H9 (cell line): ENCODE results near the gene GLCCI1. TPM values are rescaled to one million over a fixed set of nuclear protein-coding genes. Genes with fewer than 3 reads are reported as not detected.
A peak's percentile ranks its signal among the peaks of the same experiment; 100 is the strongest.

ENCODE experiments used
- DNase-seq: peaks from one replicate; pipeline ENCODE4 v3.0.0-alpha.2; 2017
- H2AFZ ChIP-seq: one replicate; pipeline ENCODE4 v1.6.1; 2013; ENCODE audit warnings: mild to moderate bottlenecking, low read length, control low read depth, moderate library complexity
- H2AK5ac ChIP-seq: 2 replicates; pipeline ENCODE4 v1.6.1; 2013; ENCODE audit warnings: low read length, control low read depth, mixed read lengths; ENCODE audit not compliant: insufficient read length
- H2BK120ac ChIP-seq: one replicate; pipeline ENCODE4 v1.6.1; 2013; ENCODE audit warnings: low read depth, mild to moderate bottlenecking, low read length, control low read depth, inconsistent platforms; ENCODE audit not compliant: poor library complexity, severe bottlenecking
- H2BK12ac ChIP-seq: 2 replicates; pipeline ENCODE4 v1.6.1; 2013; ENCODE audit warnings: low read length, control low read depth, mixed read lengths, low read depth; ENCODE audit not compliant: insufficient read length
- H2BK15ac ChIP-seq: 2 replicates; pipeline ENCODE4 v1.6.1; 2013; ENCODE audit warnings: low read depth, low read length, control low read depth
- H2BK20ac ChIP-seq: one replicate; pipeline ENCODE4 v1.6.1; 2013; ENCODE audit warnings: low read depth, mild to moderate bottlenecking, low read length, control low read depth, inconsistent platforms; ENCODE audit not compliant: poor library complexity, severe bottlenecking
- H2BK5ac ChIP-seq: 2 replicates; pipeline ENCODE4 v1.6.1; 2013; ENCODE audit warnings: low read length, control low read depth, mixed read lengths; ENCODE audit not compliant: insufficient read length
- H3K14ac ChIP-seq: 2 replicates; pipeline ENCODE4 v1.6.1; 2013; ENCODE audit warnings: low read length, control low read depth; ENCODE audit not compliant: insufficient read depth
- H3K18ac ChIP-seq: 2 replicates; pipeline ENCODE4 v1.6.1; 2013; ENCODE audit warnings: low read depth, mild to moderate bottlenecking, mixed read lengths, low read length, control low read depth; ENCODE audit not compliant: insufficient read length
- H3K23ac ChIP-seq: 2 replicates; pipeline ENCODE4 v1.6.1; 2013; ENCODE audit warnings: low read length, control low read depth, mixed read lengths, low read depth; ENCODE audit not compliant: insufficient read length
- H3K23me2 ChIP-seq: 2 replicates; pipeline ENCODE4 v1.6.1; 2013; ENCODE audit warnings: low read depth, mild to moderate bottlenecking, mixed read lengths, low read length, control low read depth; ENCODE audit not compliant: insufficient read length, poor library complexity, severe bottlenecking
- H3K27ac ChIP-seq: 2 replicates; pipeline ENCODE4 v1.5.1; 2013; ENCODE audit warnings: low read length, control low read depth, mixed read lengths, low read depth; ENCODE audit not compliant: insufficient read length
- H3K27me3 ChIP-seq: 2 replicates; pipeline ENCODE4 v1.6.1; 2013; ENCODE audit warnings: low read length, control low read depth, inconsistent platforms; ENCODE audit not compliant: insufficient read depth
- H3K4ac ChIP-seq: 2 replicates; pipeline ENCODE4 v1.6.1; 2013; ENCODE audit warnings: low read depth, mild to moderate bottlenecking, control low read depth, inconsistent platforms, low read length, moderate library complexity
- H3K4me1 ChIP-seq: 2 replicates; pipeline ENCODE4 v1.6.1; 2013; ENCODE audit warnings: low read length, control low read depth, inconsistent platforms; ENCODE audit not compliant: insufficient read depth
- H3K4me2 ChIP-seq: 2 replicates; pipeline ENCODE4 v1.6.1; 2013; ENCODE audit warnings: low read length, control low read depth, mixed read lengths; ENCODE audit not compliant: insufficient read length, insufficient read depth
- H3K56ac ChIP-seq: 2 replicates; pipeline ENCODE4 v1.6.1; 2013; ENCODE audit warnings: low read depth, mild to moderate bottlenecking, mixed read lengths, low read length, control low read depth; ENCODE audit not compliant: insufficient read length
- H3K79me1 ChIP-seq: 2 replicates; pipeline ENCODE4 v1.6.1; 2013; ENCODE audit warnings: low read depth, mild to moderate bottlenecking, moderate library complexity, low read length, control low read depth, inconsistent platforms; ENCODE audit not compliant: insufficient read depth, poor library complexity, severe bottlenecking
- H3K79me2 ChIP-seq: 2 replicates; pipeline ENCODE4 v1.6.1; 2013; ENCODE audit warnings: low read length, control low read depth, inconsistent platforms; ENCODE audit not compliant: insufficient read depth
- H3K9ac ChIP-seq: 2 replicates; pipeline ENCODE4 v1.6.1; 2013; ENCODE audit warnings: low read length, control low read depth, mixed read lengths; ENCODE audit not compliant: insufficient read length; ENCODE audit errors: extremely low read depth
- H3K9me3 ChIP-seq: one replicate; pipeline ENCODE4 v1.6.1; 2013; ENCODE audit warnings: low read depth, low read length, inconsistent platforms; ENCODE audit not compliant: control insufficient read depth
- H3T11ph ChIP-seq: one replicate; pipeline ENCODE4 v1.6.1; 2013; ENCODE audit warnings: mild to moderate bottlenecking, low read length, control low read depth, inconsistent platforms
- H4K20me1 ChIP-seq: one replicate; pipeline ENCODE4 v1.6.1; 2013; ENCODE audit not compliant: control insufficient read depth, insufficient read length, insufficient read depth
- H4K5ac ChIP-seq: 2 replicates; pipeline ENCODE4 v1.6.1; 2013; ENCODE audit warnings: low read depth, mild to moderate bottlenecking, mixed read lengths, low read length, control low read depth; ENCODE audit not compliant: insufficient read length
- H4K8ac ChIP-seq: replicated peaks from 2 replicates; pipeline ENCODE4 v1.6.1; 2013; ENCODE audit warnings: low read length, control low read depth, mixed read lengths, low read depth; ENCODE audit not compliant: insufficient read length
- H4K91ac ChIP-seq: 2 replicates; pipeline ENCODE4 v1.6.1; 2013; ENCODE audit warnings: low read depth, mild to moderate bottlenecking, moderate library complexity, mixed read lengths, low read length, control low read depth; ENCODE audit not compliant: insufficient read length
- H3K27ac Mint-ChIP-seq, 3 experiments: 2 replicates in 2 of 3; 3 replicates in 1 of 3; pipeline ENCODE4 v1.8.0; 2020 to 2021; ENCODE audit warnings: mixed read lengths in 3 of 3, mild to moderate bottlenecking in 1 of 3, moderate library complexity in 1 of 3
- H3K27me3 Mint-ChIP-seq: 2 replicates; pipeline ENCODE4 v1.8.0; 2021; ENCODE audit warnings: low read depth, mild to moderate bottlenecking, moderate library complexity, mixed read lengths
- H3K36me3 Mint-ChIP-seq, 3 experiments: 2 replicates in 2 of 3; 3 replicates in 1 of 3; pipeline ENCODE4 v1.8.0; 2020 to 2021; ENCODE audit warnings: low read depth in 3 of 3, mixed read lengths in 3 of 3; ENCODE audit not compliant: insufficient read depth in 1 of 3
- H3K4me1 Mint-ChIP-seq, 2 experiments: 2 replicates each; pipeline ENCODE4 v1.8.0; 2020; ENCODE audit warnings: mixed read lengths in 2 of 2
- H3K4me3 Mint-ChIP-seq, 2 experiments: 2 replicates in 1 of 2; 3 replicates in 1 of 2; pipeline ENCODE4 v1.8.0; 2020 to 2021; ENCODE audit warnings: mild to moderate bottlenecking in 2 of 2, mixed read lengths in 2 of 2, moderate library complexity in 1 of 2
- H3K9me3 Mint-ChIP-seq, 2 experiments: 2 replicates in 1 of 2; 3 replicates in 1 of 2; pipeline ENCODE4 v1.8.0; 2020; ENCODE audit warnings: mild to moderate bottlenecking in 2 of 2, mixed read lengths in 2 of 2, moderate library complexity in 1 of 2
- WGBS: extraction: QIAGEN DNeasy Blood & Tissue Kit; methylation state at CpG from one replicate; pipeline ENCODE4 v1.1.7; 2013; ENCODE audit warnings: missing lambda C conversion rate, low lambda C conversion rate, mixed read lengths; ENCODE audit not compliant: insufficient read length; ENCODE audit errors: extremely low coverage; 5-methylcytosine and 5-hydroxymethylcytosine counted together
- total RNA-seq: library from RNA; stranded (reverse); gene quantifications from 2 replicates; pipeline ENCODE4 v1.2.1, GENCODE V29; 2021
- TF ChIP-seq, protein P1 (sequence below): fragments of 200-600 bp; sonication (generic); conservative IDR thresholded peaks from 3 replicates; pipeline ENCODE4 v1.8.0; 2021; ENCODE audit warnings: antibody characterized with exemption, mild to moderate bottlenecking

Gene GLCCI1
- total RNA-seq, 1 experiment from 2014 or later: 19.1 TPM

DNA sequence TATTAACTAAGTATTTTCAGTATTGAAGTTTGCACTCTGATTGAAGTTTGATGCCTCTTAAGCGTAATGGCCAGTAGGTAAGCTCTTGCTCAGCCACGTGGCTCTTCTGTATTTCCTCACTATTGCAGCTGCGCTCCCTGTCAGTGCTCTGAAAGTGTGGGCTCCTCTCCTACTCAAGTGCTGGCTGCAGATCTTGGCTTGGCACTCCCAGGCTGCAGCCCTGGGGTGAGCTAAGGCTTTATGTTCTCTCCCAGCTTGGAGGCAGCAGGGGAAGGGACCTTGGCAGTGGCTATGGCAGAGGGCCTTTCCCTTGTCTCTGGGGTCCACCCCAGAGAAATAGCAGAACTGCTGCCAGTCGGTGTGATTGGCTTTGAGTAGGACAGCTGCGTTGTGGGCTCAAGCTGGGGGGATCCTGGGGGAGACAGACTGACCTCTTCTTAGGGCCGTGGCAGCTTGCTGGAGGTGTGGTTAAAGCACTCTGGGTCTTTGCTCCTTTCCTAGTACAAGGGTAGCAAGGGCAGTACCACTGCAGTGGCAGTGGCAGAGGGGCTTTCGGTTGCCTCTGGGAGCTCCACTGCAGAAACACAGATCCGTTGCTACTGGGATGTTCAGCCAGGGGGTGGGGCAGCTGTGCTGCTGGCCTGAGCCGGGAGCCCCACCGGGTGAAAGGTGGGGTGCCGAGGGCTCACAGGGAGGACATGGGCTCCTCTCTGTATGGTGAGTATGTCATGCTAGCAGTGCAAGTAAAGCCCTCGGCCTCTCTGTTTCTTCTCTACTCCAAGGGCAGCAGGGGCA, 100.5 kb downstream of the GLCCI1 start:
- no CpG with 5 or more reads among the region's 12 CpGs for WGBS
- Histone ChIP-seq H2BK120ac (no peak overlapping the region), H3K9ac (no peak overlapping the region)

More for the DNA sequence above, 100.5 kb downstream of the GLCCI1 start:
- no peak overlapping the region for H3K23ac ChIP-seq
- H4K91ac ChIP-seq: no peak overlapping the region
- no peak overlapping the region; the same call in 1 of the 2 replicates for H3K14ac ChIP-seq
- TF ChIP-seq, protein P1, sequence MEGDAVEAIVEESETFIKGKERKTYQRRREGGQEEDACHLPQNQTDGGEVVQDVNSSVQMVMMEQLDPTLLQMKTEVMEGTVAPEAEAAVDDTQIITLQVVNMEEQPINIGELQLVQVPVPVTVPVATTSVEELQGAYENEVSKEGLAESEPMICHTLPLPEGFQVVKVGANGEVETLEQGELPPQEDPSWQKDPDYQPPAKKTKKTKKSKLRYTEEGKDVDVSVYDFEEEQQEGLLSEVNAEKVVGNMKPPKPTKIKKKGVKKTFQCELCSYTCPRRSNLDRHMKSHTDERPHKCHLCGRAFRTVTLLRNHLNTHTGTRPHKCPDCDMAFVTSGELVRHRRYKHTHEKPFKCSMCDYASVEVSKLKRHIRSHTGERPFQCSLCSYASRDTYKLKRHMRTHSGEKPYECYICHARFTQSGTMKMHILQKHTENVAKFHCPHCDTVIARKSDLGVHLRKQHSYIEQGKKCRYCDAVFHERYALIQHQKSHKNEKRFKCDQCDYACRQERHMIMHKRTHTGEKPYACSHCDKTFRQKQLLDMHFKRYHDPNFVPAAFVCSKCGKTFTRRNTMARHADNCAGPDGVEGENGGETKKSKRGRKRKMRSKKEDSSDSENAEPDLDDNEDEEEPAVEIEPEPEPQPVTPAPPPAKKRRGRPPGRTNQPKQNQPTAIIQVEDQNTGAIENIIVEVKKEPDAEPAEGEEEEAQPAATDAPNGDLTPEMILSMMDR: peak; percentile 17; the same call in 1 of the 3 replicates
- H2BK15ac ChIP-seq: no peak overlapping the region
- no peaks in the 10 kb centered on the region for H3K27me3 ChIP-seq
- H3K4ac ChIP-seq: no peak overlapping the region
- H3K79me2 ChIP-seq: no peaks in the 10 kb centered on the region
- H2AK5ac ChIP-seq: no peak overlapping the region
- no peak overlapping the region for H4K8ac ChIP-seq
- H4K5ac ChIP-seq: no peak overlapping the region
- no peak overlapping the region for H3K56ac ChIP-seq
- H3K4me3 Mint-ChIP-seq: no peak overlapping the region
- no peak overlapping the region for H3K27ac ChIP-seq
- no peak overlapping the region for H3K4me2 ChIP-seq
- no peaks in the 10 kb centered on the region for H3K9me3 Mint-ChIP-seq
- no peaks in the 10 kb centered on the region for H3K9me3 ChIP-seq
- H2BK12ac ChIP-seq: no peak overlapping the region
- H3K27ac Mint-ChIP-seq: peak overlapping the region; percentile 15 to 87 (median 49); a peak in 4 of 7 replicates
- DNase-seq: peak; percentile 31
- H4K20me1 ChIP-seq: no peaks in the 10 kb centered on the region
- H2BK20ac ChIP-seq: no peak overlapping the region
- H2AFZ ChIP-seq: no peak overlapping the region
- no peaks in the 10 kb centered on the region for H3K27me3 Mint-ChIP-seq
- H3K23me2 ChIP-seq: no peaks in the 10 kb centered on the region
- peaks cover 3% of the 10 kb centered on the region for H3K4me1 ChIP-seq
- peaks cover 38 to 40% of the 10 kb centered on the region in 2 experiments for H3K4me1 Mint-ChIP-seq
- peaks cover 2% of the 10 kb centered on the region for H3K79me1 ChIP-seq
- H3K18ac ChIP-seq: no peak overlapping the region
- peaks cover 3 to 6% (median 5%) of the 10 kb centered on the region in 3 experiments; a peak in 4 of 7 replicates for H3K36me3 Mint-ChIP-seq
- H2BK5ac ChIP-seq: no peak overlapping the region
- no peak overlapping the region for H3T11ph ChIP-seq
